Neutrophil (primary cell): ENCODE data around the gene FN3K.

ENCODE experiments used
- H3K27ac ChIP-seq: fragments of 200-600 bp; sonication (generic); 2 replicates; pipeline ENCODE4 v1.5.1; 2016; ENCODE audit warnings: mild to moderate bottlenecking, moderate library complexity
- H3K27me3 ChIP-seq: fragments of 200-600 bp; sonication (generic); 2 replicates; pipeline ENCODE4 v1.6.0; 2016; ENCODE audit warnings: mild to moderate bottlenecking
- H3K36me3 ChIP-seq: fragments of 200-600 bp; sonication (generic); 2 replicates; pipeline ENCODE4 v1.5.1; 2017
- H3K4me1 ChIP-seq, 2 experiments: fragments of 200-600 bp in 1 of 2; sonication (generic) in 1 of 2; 1 replicate in 1 of 2; 2 replicates in 1 of 2; pipeline versions ENCODE4 v1.5.1 to v1.6.1; 2013 to 2016; ENCODE audit warnings: low read depth in 1 of 2, low read length in 1 of 2, mild to moderate bottlenecking in 1 of 2, moderate library complexity in 1 of 2; ENCODE audit not compliant: control insufficient read depth in 1 of 2, insufficient read depth in 1 of 2
- H3K4me3 ChIP-seq, 2 experiments: fragments of 200-600 bp in 1 of 2; sonication (generic) in 1 of 2; 1 replicate in 1 of 2; 2 replicates in 1 of 2; pipeline ENCODE4 v1.5.1; 2013 to 2016; ENCODE audit warnings: low read depth in 1 of 2, low read length in 1 of 2, mild to moderate bottlenecking in 1 of 2, moderate library complexity in 1 of 2
- H3K9me3 ChIP-seq: fragments of 200-600 bp; sonication (generic); 2 replicates; pipeline ENCODE4 v1.5.1; 2016
- TF ChIP-seq, protein P1 (sequence below): fragments of 200-600 bp; sonication (generic); IDR thresholded peaks from 2 replicates; pipeline ENCODE4 v1.5.1; 2016; ENCODE audit warnings: antibody characterized with exemption

Gene FN3K

GRCh38 chr17:82754297-82755208 lies 19.1 kb downstream of the FN3K start:
- Histone ChIP-seq H3K4me1 (peaks cover 10 to 13% of the 10 kb centered on the region in 2 experiments), H3K27ac (no peak overlapping the region), H3K9me3 (no peaks in the 10 kb centered on the region), H3K4me3 (no peak overlapping the region), H3K36me3 (no peaks in the 10 kb centered on the region), H3K27me3 (peaks cover 35% of the 10 kb centered on the region)
- TF ChIP-seq, protein P1, sequence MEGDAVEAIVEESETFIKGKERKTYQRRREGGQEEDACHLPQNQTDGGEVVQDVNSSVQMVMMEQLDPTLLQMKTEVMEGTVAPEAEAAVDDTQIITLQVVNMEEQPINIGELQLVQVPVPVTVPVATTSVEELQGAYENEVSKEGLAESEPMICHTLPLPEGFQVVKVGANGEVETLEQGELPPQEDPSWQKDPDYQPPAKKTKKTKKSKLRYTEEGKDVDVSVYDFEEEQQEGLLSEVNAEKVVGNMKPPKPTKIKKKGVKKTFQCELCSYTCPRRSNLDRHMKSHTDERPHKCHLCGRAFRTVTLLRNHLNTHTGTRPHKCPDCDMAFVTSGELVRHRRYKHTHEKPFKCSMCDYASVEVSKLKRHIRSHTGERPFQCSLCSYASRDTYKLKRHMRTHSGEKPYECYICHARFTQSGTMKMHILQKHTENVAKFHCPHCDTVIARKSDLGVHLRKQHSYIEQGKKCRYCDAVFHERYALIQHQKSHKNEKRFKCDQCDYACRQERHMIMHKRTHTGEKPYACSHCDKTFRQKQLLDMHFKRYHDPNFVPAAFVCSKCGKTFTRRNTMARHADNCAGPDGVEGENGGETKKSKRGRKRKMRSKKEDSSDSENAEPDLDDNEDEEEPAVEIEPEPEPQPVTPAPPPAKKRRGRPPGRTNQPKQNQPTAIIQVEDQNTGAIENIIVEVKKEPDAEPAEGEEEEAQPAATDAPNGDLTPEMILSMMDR: no peak

- TF ChIP-seq, protein P1: no peak
- Histone ChIP-seq H3K4me3 (no peak overlapping the region), H3K36me3 (no peaks in the 10 kb centered on the region), H3K9me3 (no peaks in the 10 kb centered on the region), H3K4me1 (peaks cover 10 to 11% of the 10 kb centered on the region in 2 experiments), H3K27me3 (peaks cover 19% of the 10 kb centered on the region), H3K27ac (no peak overlapping the region)
Measured at GRCh38 chr17:82756166-82756565, 20.8 kb downstream of the FN3K start.

DNA sequence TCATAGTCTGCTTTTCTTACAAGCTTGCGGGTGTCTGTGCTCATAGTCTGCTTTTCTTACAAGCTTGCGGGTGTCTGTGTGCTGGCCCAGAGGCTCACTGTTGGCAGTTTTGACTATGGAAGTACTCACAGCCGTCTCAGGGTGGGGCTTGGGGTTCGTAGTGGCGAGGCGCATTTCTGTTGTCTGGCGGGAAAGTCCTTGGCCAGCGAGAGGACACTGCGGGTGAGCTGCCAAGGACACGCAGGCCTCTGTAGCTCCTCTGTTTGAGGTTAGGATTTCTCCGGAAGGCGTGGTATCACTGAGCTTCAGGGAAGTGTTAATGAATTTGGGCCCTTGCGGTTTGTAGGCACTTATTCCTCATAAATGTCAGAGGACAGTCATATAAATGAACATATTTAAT lies 30.0 kb downstream of the FN3K start:
- H3K36me3 ChIP-seq: peaks cover 19% of the 10 kb centered on the region
- no peaks in the 10 kb centered on the region for H3K27me3 ChIP-seq
- TF ChIP-seq, protein P1: no peak
- no peaks in the 10 kb centered on the region for H3K9me3 ChIP-seq
- no peak overlapping the region for H3K4me3 ChIP-seq
- H3K4me1 ChIP-seq: no peaks in the 10 kb centered on the region
- no peak overlapping the region for H3K27ac ChIP-seq

DNA sequence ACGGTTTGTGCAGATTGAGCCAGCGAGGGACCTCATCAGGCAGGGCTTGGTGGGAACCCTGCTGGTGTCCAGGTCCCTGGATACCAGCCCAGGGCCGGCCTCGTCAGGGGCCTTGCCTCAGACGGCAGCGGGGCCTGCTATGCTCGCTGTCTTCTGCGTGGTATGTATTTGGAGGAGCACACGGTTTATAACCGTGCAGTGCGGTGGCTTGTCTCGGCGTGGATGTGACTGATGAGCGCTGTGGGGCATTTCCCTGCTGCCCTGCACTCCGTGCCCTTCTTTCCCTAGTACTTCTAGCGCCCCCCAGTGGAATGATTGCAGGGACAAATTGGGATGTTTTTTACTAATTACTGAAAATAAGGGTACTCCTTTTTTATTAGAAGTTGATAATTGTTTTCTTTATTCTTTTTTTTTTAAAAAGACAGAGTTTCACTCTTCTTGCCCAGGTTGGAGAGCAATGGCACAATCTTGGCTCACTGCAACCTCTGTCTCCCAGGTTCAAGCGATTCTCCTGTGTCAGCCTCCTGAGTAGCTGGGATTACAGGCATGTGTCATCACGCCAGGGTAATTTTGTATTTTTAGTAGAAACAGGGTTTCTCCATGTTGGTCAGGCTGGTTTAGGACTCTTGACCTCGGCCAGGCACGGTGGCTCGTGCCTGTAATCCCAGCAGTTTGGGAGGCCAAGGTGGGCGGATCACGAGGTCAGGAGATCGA lies 31.8 kb downstream of the FN3K start:
- Histone ChIP-seq H3K27me3 (no peaks in the 10 kb centered on the region), H3K4me1 (no peaks in the 10 kb centered on the region), H3K27ac (no peak overlapping the region), H3K4me3 (no peak overlapping the region), H3K9me3 (no peaks in the 10 kb centered on the region), H3K36me3 (peaks cover 22% of the 10 kb centered on the region)
- TF ChIP-seq, protein P1: no peak

DNA sequence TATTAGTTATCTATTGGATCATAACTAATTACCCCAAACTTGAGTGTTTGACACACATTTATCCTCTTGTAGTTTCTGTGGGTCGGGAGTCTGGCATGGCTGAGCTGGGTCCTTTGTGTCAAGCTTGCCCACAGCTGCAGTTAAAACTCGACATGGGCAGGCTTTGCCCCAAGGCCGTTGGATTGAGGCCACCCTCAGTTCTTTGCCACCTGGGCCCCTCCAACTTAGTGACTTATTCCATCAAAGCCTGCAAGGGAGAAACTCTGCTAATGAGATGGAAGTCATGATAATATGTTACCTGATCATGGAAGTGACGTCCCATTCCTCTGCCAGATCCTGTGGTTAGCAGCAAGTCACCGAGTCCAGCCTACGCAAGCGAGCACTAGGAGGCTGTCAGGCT lies 33.6 kb downstream of the FN3K start:
- no peak overlapping the region for H3K4me3 ChIP-seq
- H3K4me1 ChIP-seq: no peaks in the 10 kb centered on the region
- no peak overlapping the region for H3K27ac ChIP-seq
- H3K9me3 ChIP-seq: no peaks in the 10 kb centered on the region
- no peaks in the 10 kb centered on the region for H3K27me3 ChIP-seq
- H3K36me3 ChIP-seq: peaks cover 28% of the 10 kb centered on the region
- TF ChIP-seq, protein P1: no peak
